Epithelial cell of prostate (primary cell): Measurements from ENCODE around the gene PIKFYVE.

Experiments used
- DNase-seq: peaks from one replicate; pipeline ENCODE4 v3.0.0-alpha.2; 2011; ENCODE audit warnings: low read depth, low spot score
- H3K27ac ChIP-seq: fragments of 450-650 bp; 2 replicates; pipeline ENCODE4 v1.5.1; 2017; ENCODE audit warnings: mild to moderate bottlenecking

PIKFYVE gene

GRCh38 chr2:208294482-208295024, 28.5 kb downstream of the PIKFYVE start:
- no peak overlapping the region for H3K27ac ChIP-seq
- no peak for DNase-seq

GRCh38 chr2:208295834-208296233, 29.8 kb downstream of the PIKFYVE start:
- DNase-seq: no peak
- no peak overlapping the region for H3K27ac ChIP-seq

- no peak overlapping the region for H3K27ac ChIP-seq
- no peak for DNase-seq
These were observed 30.6 kb downstream of the PIKFYVE start for GRCh38 chr2:208296610-208297009.

GRCh38 chr2:208297961-208298360, 31.9 kb downstream of the PIKFYVE start:
- DNase-seq: no peak
- no peak overlapping the region for H3K27ac ChIP-seq

GRCh38 chr2:208300847-208301618, 35.0 kb downstream of the PIKFYVE start:
- peak overlapping the region; percentile 69 for H3K27ac ChIP-seq
- DNase-seq: peak; percentile 44

- no peak for DNase-seq
- H3K27ac ChIP-seq: no peak overlapping the region
These were observed 38.1 kb downstream of the PIKFYVE start for GRCh38 chr2:208304157-208304556.

- H3K27ac ChIP-seq: no peak overlapping the region
- DNase-seq: no peak
These were observed 38.6 kb downstream of the PIKFYVE start for GRCh38 chr2:208304695-208305094.

- DNase-seq: no peak
- H3K27ac ChIP-seq: no peak overlapping the region
These were observed 40.2 kb downstream of the PIKFYVE start for GRCh38 chr2:208306291-208306690.

GRCh38 chr2:208311321-208311720, 45.3 kb downstream of the PIKFYVE start:
- no peak for DNase-seq

GRCh38 chr2:208311954-208312353, 45.9 kb downstream of the PIKFYVE start:
- H3K27ac ChIP-seq: no peak overlapping the region
- DNase-seq: no peak

More at GRCh38 chr2:208311321-208311720, 45.3 kb downstream of the PIKFYVE start:
- H3K27ac ChIP-seq: no peak overlapping the region

- H3K27ac ChIP-seq: no peak overlapping the region
- no peak for DNase-seq
These were observed 49.2 kb downstream of the PIKFYVE start for GRCh38 chr2:208315081-208315788.

GRCh38 chr2:208318127-208318526, 52.1 kb downstream of the PIKFYVE start:
- H3K27ac ChIP-seq: no peak overlapping the region
- DNase-seq: no peak

GRCh38 chr2:208319391-208319790, 53.3 kb downstream of the PIKFYVE start:
- no peak for DNase-seq
- no peak overlapping the region for H3K27ac ChIP-seq

GRCh38 chr2:208320686-208321085, 54.6 kb downstream of the PIKFYVE start:
- no peak for DNase-seq
- H3K27ac ChIP-seq: no peak overlapping the region

- DNase-seq: no peak
- H3K27ac ChIP-seq: no peak overlapping the region
These were observed 60.0 kb downstream of the PIKFYVE start for GRCh38 chr2:208326016-208326415.

- H3K27ac ChIP-seq: no peak overlapping the region
- DNase-seq: no peak
These were observed 63.4 kb downstream of the PIKFYVE start for GRCh38 chr2:208329485-208329884.

- H3K27ac ChIP-seq: no peak overlapping the region
- DNase-seq: no peak
These were observed 68.2 kb downstream of the PIKFYVE start for GRCh38 chr2:208334230-208334629.

GRCh38 chr2:208346756-208347155, 80.7 kb downstream of the PIKFYVE start:
- no peak for DNase-seq
- H3K27ac ChIP-seq: no peak overlapping the region

- H3K27ac ChIP-seq: no peak overlapping the region
- no peak for DNase-seq
These were observed 84.6 kb downstream of the PIKFYVE start for GRCh38 chr2:208350610-208351009.

- H3K27ac ChIP-seq: no peak overlapping the region
- no peak for DNase-seq
These were observed 86.9 kb downstream of the PIKFYVE start for GRCh38 chr2:208352644-208353567.
